HG03196 (cell line): ENCODE data around the gene SLC24A3.

Experiments
- ATAC-seq: cut with Tn5 transposase; IDR thresholded peaks from one replicate; pipeline ENCODE4 v1.9.1; 2021; ENCODE audit not compliant: unreplicated experiment

The SLC24A3 gene

GRCh38 chr20:19336631-19337030 lies 124.2 kb downstream of the SLC24A3 start:
- ATAC-seq: no peak

GRCh38 chr20:19338380-19338779 lies 125.9 kb downstream of the SLC24A3 start:
- no peak for ATAC-seq

- no peak for ATAC-seq
These were observed 126.5 kb downstream of the SLC24A3 start for GRCh38 chr20:19338960-19339359.

GRCh38 chr20:19341348-19342053 lies 129.1 kb downstream of the SLC24A3 start:
- ATAC-seq: no peak

GRCh38 chr20:19344341-19344740 lies 131.9 kb downstream of the SLC24A3 start:
- no peak for ATAC-seq

GRCh38 chr20:19347943-19348456 lies 135.6 kb downstream of the SLC24A3 start:
- peak; percentile 74 for ATAC-seq

GRCh38 chr20:19348582-19348981 lies 136.1 kb downstream of the SLC24A3 start:
- no peak for ATAC-seq

- no peak for ATAC-seq
These were observed 137.4 kb downstream of the SLC24A3 start for GRCh38 chr20:19349879-19350278.

- no peak for ATAC-seq
These were observed 139.1 kb downstream of the SLC24A3 start for GRCh38 chr20:19351542-19351941.

- no peak for ATAC-seq
These were observed 142.5 kb downstream of the SLC24A3 start for GRCh38 chr20:19354950-19355349.

GRCh38 chr20:19361790-19362189 lies 149.3 kb downstream of the SLC24A3 start:
- no peak for ATAC-seq

GRCh38 chr20:19363476-19363875 lies 151.0 kb downstream of the SLC24A3 start:
- no peak for ATAC-seq

- ATAC-seq: no peak
These were observed 155.1 kb downstream of the SLC24A3 start for GRCh38 chr20:19367591-19367990.

- no peak for ATAC-seq
These were observed 155.9 kb downstream of the SLC24A3 start for GRCh38 chr20:19368351-19368750.

GRCh38 chr20:19370076-19371075 lies 157.9 kb downstream of the SLC24A3 start:
- no peak for ATAC-seq

GRCh38 chr20:19371112-19371511 lies 158.7 kb downstream of the SLC24A3 start:
- ATAC-seq: no peak

GRCh38 chr20:19374216-19374615 lies 161.8 kb downstream of the SLC24A3 start:
- ATAC-seq: no peak

- no peak for ATAC-seq
These were observed 163.0 kb downstream of the SLC24A3 start for GRCh38 chr20:19375395-19375794.

- no peak for ATAC-seq
These were observed 163.4 kb downstream of the SLC24A3 start for GRCh38 chr20:19375801-19376200.

GRCh38 chr20:19376451-19377229 lies 164.2 kb downstream of the SLC24A3 start:
- ATAC-seq: no peak

GRCh38 chr20:19378058-19378457 lies 165.6 kb downstream of the SLC24A3 start:
- ATAC-seq: no peak
